Caco-2 (cell line): ENCODE measurements around the gene C1orf159. TPM values are rescaled to one million over a fixed set of nuclear protein-coding genes. Genes with fewer than 3 reads are reported as not detected.
A peak's percentile ranks its signal among the peaks of the same experiment; 100 is the strongest.

ENCODE experiments used
- BruUV-seq: library from RNA; stranded (reverse); fragments of 400-500 nt; replicated peaks from 2 replicates; lab custom pipeline; 2021; lab: Mats Ljungman, UMichigan
- CTCF ChIA-PET: fragments of 300-600 bp; sonication (Branson Sonifier 250); formaldehyde crosslinking; loops from one replicate; lab custom pipeline; 2022; ENCODE audit warnings: antibody characterized with exemption; lab: Charles Lee
- POLR2A ChIA-PET: fragments of 300-600 bp; sonication (Branson Sonifier 250); formaldehyde crosslinking; loops from one replicate; lab custom pipeline; 2022; ENCODE audit warnings: antibody characterized with exemption; lab: Charles Lee
- DNase-seq, 2 experiments: peaks; one replicate each; pipeline versions ENCODE4 v3.0.0 to v3.0.0-alpha.2; 2020 to 2022
- H3K27me3 ChIP-seq: replicated peaks from 2 replicates; pipeline ENCODE4 v1.6.0; 2011; ENCODE audit warnings: low read length; ENCODE audit not compliant: control insufficient read depth, insufficient read depth
- H3K36me3 ChIP-seq: 2 replicates; pipeline ENCODE4 v1.5.1; 2011; ENCODE audit warnings: low read length; ENCODE audit not compliant: control insufficient read depth, insufficient read depth
- H3K4me1 ChIP-seq: fragments of 250-450 bp; sonication (Bioruptor Pico); 2 replicates; pipeline ENCODE4 v1.5.1; 2020; ENCODE audit warnings: mild to moderate bottlenecking
- H3K4me3 ChIP-seq: 2 replicates; pipeline ENCODE4 v1.5.1; 2011; ENCODE audit warnings: low read depth, mild to moderate bottlenecking, control low read depth, low read length
- H3K9me3 ChIP-seq: fragments of 250-450 bp; sonication (Bioruptor Pico); 2 replicates; pipeline ENCODE4 v1.5.1; 2020; ENCODE audit warnings: mild to moderate bottlenecking, moderate library complexity
- H3K27ac Mint-ChIP-seq: one replicate; pipeline ENCODE4 v1.8.0; 2022; ENCODE audit warnings: mixed read lengths; ENCODE audit not compliant: unreplicated experiment
- H3K27me3 Mint-ChIP-seq: one replicate; pipeline ENCODE4 v1.8.0; 2022; ENCODE audit warnings: mixed read lengths; ENCODE audit not compliant: insufficient read depth, unreplicated experiment
- H3K36me3 Mint-ChIP-seq: one replicate; pipeline ENCODE4 v1.8.0; 2022; ENCODE audit warnings: mild to moderate bottlenecking, mixed read lengths; ENCODE audit not compliant: insufficient read depth, unreplicated experiment
- H3K4me1 Mint-ChIP-seq: one replicate; pipeline ENCODE4 v1.8.0; 2022; ENCODE audit warnings: low read depth, mixed read lengths; ENCODE audit not compliant: unreplicated experiment
- H3K4me3 Mint-ChIP-seq: one replicate; pipeline ENCODE4 v1.8.0; 2022; ENCODE audit warnings: mild to moderate bottlenecking, moderate library complexity, mixed read lengths; ENCODE audit not compliant: unreplicated experiment
- H3K9me3 Mint-ChIP-seq: one replicate; pipeline ENCODE4 v1.8.0; 2022; ENCODE audit warnings: mixed read lengths; ENCODE audit not compliant: unreplicated experiment
- CTCF ChIP-seq, 2 experiments: fragments of 200-600 bp in 1 of 2; IDR thresholded peaks; 1 replicate in 1 of 2; 2 replicates in 1 of 2; pipeline versions ENCODE4 v1.5.1 to v1.8.0; 2011 to 2022; ENCODE audit warnings: antibody characterized with exemption in 1 of 2, control low read depth in 1 of 2, inconsistent platforms in 1 of 2, low read depth in 1 of 2, low read length in 1 of 2, mild to moderate bottlenecking in 1 of 2, moderate library complexity in 1 of 2; ENCODE audit not compliant: insufficient read depth in 1 of 2, severe bottlenecking in 1 of 2, unreplicated experiment in 1 of 2
- intact Hi-C: fragments of 100-400 bp; cut with micrococcal nuclease; formaldehyde crosslinking; loops from one replicate; pipeline ENCODE4 v1.10.0; 2022; ENCODE audit not compliant: unreplicated experiment
- total RNA-seq: library from RNA; stranded (reverse); gene quantifications from 2 replicates; pipeline ENCODE4 v1.2.3, GENCODE V29; 2022

The C1orf159 gene
- total RNA-seq, 1 experiment from 2014 or later, result 12.9 TPM

GRCh38 chr1:1083416-1084371 is 32.2 kb downstream of the C1orf159 start:
- no TSS peak for BruUV-seq
- no peaks in the 10 kb centered on the region for H3K9me3 Mint-ChIP-seq
- intact Hi-C loops, result no loop called here
- H3K36me3 Mint-ChIP-seq, result peaks cover 17% of the 10 kb centered on the region
- Histone ChIP-seq H3K27me3 (no peaks in the 10 kb centered on the region), H3K4me1 (0 out of 2 replicates have a peak, but pooled peaks cover 3% of the 10 kb centered on the region), H3K36me3 (no peaks in the 10 kb centered on the region), H3K4me3 (no peak overlapping the region), H3K9me3 (no peaks in the 10 kb centered on the region)
- H3K4me1 Mint-ChIP-seq, result no peaks in the 10 kb centered on the region
- no peak overlapping the region for H3K27ac Mint-ChIP-seq
- H3K4me3 Mint-ChIP-seq, result no peak overlapping the region
- no peak for TF ChIP-seq CTCF (IDR thresholded peaks at IDR 0.05; ENCODE audit: insufficient read depth in 1 of 2, low read depth in 1 of 2, low read length in 1 of 2, severe bottlenecking in 1 of 2, unreplicated experiment in 1 of 2)
- ChIA-PET POLR2A (interaction anchor here (0.5 kb wide), 1 partner anchor 191 kb away, joined by 6 read pairs; no protein-coding TSS in a partner anchor), CTCF (no interaction called here)
- peak in 1 of 2 experiments; percentile 24 for DNase-seq
- no peaks in the 10 kb centered on the region for H3K27me3 Mint-ChIP-seq

- Mint-ChIP-seq H3K9me3 (no peaks in the 10 kb centered on the region), H3K4me3 (no peak overlapping the region), H3K4me1 (no peaks in the 10 kb centered on the region), H3K27ac (no peak overlapping the region), H3K36me3 (peaks cover 11% of the 10 kb centered on the region), H3K27me3 (no peaks in the 10 kb centered on the region)
- H3K4me1 ChIP-seq, result 0 out of 2 replicates have a peak, but pooled peaks cover 3% of the 10 kb centered on the region
- BruUV-seq, result no TSS peak
- no peaks in the 10 kb centered on the region for H3K9me3 ChIP-seq
- DNase-seq, result peak in 1 of 2 experiments; percentile 22
- H3K27me3 ChIP-seq, result no peaks in the 10 kb centered on the region
- H3K36me3 ChIP-seq, result no peaks in the 10 kb centered on the region
- intact Hi-C loops, result no loop called here
- ChIA-PET CTCF (no interaction called here), POLR2A (interaction anchor here (0.5 kb wide), 1 partner anchor 191 kb away, joined by 6 read pairs; no protein-coding TSS in a partner anchor)
- H3K4me3 ChIP-seq, result no peak overlapping the region
- TF ChIP-seq CTCF (IDR thresholded peaks at IDR 0.05; ENCODE audit: insufficient read depth in 1 of 2, low read depth in 1 of 2, low read length in 1 of 2, severe bottlenecking in 1 of 2, unreplicated experiment in 1 of 2), result no peak
These were observed 33.0 kb downstream of the C1orf159 start for GRCh38 chr1:1082776-1083415.

GRCh38 chr1:1082239-1082775 is 33.6 kb downstream of the C1orf159 start:
- DNase-seq, result peak in 1 of 2 experiments; percentile 21
- no peak for TF ChIP-seq CTCF (IDR thresholded peaks at IDR 0.05; ENCODE audit: insufficient read depth in 1 of 2, low read depth in 1 of 2, low read length in 1 of 2, severe bottlenecking in 1 of 2, unreplicated experiment in 1 of 2)
- Mint-ChIP-seq H3K9me3 (no peaks in the 10 kb centered on the region), H3K4me1 (no peaks in the 10 kb centered on the region), H3K27me3 (no peaks in the 10 kb centered on the region), H3K27ac (no peak overlapping the region), H3K4me3 (no peak overlapping the region), H3K36me3 (peaks cover 11% of the 10 kb centered on the region)
- H3K9me3 ChIP-seq, result no peaks in the 10 kb centered on the region
- no peak overlapping the region for H3K4me3 ChIP-seq
- intact Hi-C loops, result no loop called here
- H3K4me1 ChIP-seq, result 0 out of 2 replicates have a peak, but pooled peaks cover 3% of the 10 kb centered on the region
- BruUV-seq, result no TSS peak
- no peaks in the 10 kb centered on the region for H3K36me3 ChIP-seq
- ChIA-PET POLR2A (no interaction called here), CTCF (no interaction called here)
- H3K27me3 ChIP-seq, result no peaks in the 10 kb centered on the region
